ENCODE data around the gene LRRC4. TPM values are rescaled to one million over a fixed set of nuclear protein-coding genes. Genes with fewer than 3 reads are reported as not detected.

LRRC4 gene
- total RNA-seq, 1 experiment from 2014 or later, result not detected

- POLR2A ChIA-PET, result no interaction called here
- no peak overlapping the region for H3K4me3 Mint-ChIP-seq (ENCODE audit: unreplicated experiment)
- no peak for TF ChIP-seq CTCF (IDR thresholded peaks at IDR 0.05; ENCODE audit: unreplicated experiment)
- no TSS peak for BruUV-seq (replicated peaks)
- no peak overlapping the region for H3K27ac Mint-ChIP-seq (ENCODE audit: low read depth, unreplicated experiment)
- H3K4me1 Mint-ChIP-seq (ENCODE audit: insufficient read depth, unreplicated experiment), result peaks cover 18% of the 10 kb centered on the region
- no peaks in the 10 kb centered on the region for H3K9me3 Mint-ChIP-seq (ENCODE audit: unreplicated experiment)
- no peaks in the 10 kb centered on the region for H3K27me3 Mint-ChIP-seq (ENCODE audit: insufficient read depth, unreplicated experiment)
- CTCF ChIA-PET, result interaction anchor here (1.1 kb wide), 1 partner anchor 107 kb away, joined by 3 read pairs; no protein-coding TSS in a partner anchor
- no peak for DNase-seq (ENCODE audit: unreplicated experiment)
- H3K36me3 Mint-ChIP-seq (ENCODE audit: insufficient read depth, unreplicated experiment), result peaks cover 37% of the 10 kb centered on the region
- intact Hi-C loops (cut with micrococcal nuclease), result no loop called here
Observed at GRCh38 chr7:128029405-128029995, 1.7 kb downstream of the LRRC4 start.

GRCh38 chr7:128027485-128027980, 3.7 kb downstream of the LRRC4 start:
- H3K4me1 Mint-ChIP-seq (ENCODE audit: insufficient read depth, unreplicated experiment), result peaks cover 31% of the 10 kb centered on the region

GRCh38 chr7:128026551-128026950, 4.7 kb downstream of the LRRC4 start:
- no peaks in the 10 kb centered on the region for H3K27me3 Mint-ChIP-seq (ENCODE audit: insufficient read depth, unreplicated experiment)

More at GRCh38 chr7:128027485-128027980, 3.7 kb downstream of the LRRC4 start:
- H3K27ac Mint-ChIP-seq (ENCODE audit: low read depth, unreplicated experiment), result peak overlapping the region; percentile 46
- intact Hi-C loops (cut with micrococcal nuclease), result no loop called here
- H3K27me3 Mint-ChIP-seq (ENCODE audit: insufficient read depth, unreplicated experiment), result no peaks in the 10 kb centered on the region
- no peak overlapping the region for H3K4me3 Mint-ChIP-seq (ENCODE audit: unreplicated experiment)
- peaks cover 35% of the 10 kb centered on the region for H3K36me3 Mint-ChIP-seq (ENCODE audit: insufficient read depth, unreplicated experiment)
- no peaks in the 10 kb centered on the region for H3K9me3 Mint-ChIP-seq (ENCODE audit: unreplicated experiment)
- POLR2A ChIA-PET, result no interaction called here
- CTCF ChIA-PET, result interaction anchor here (0.6 to 3.6 kb wide), 4 partner anchors 182 to 1331 kb away, joined by 3 to 14 read pairs (median 7); no protein-coding TSS in a partner anchor
- DNase-seq (ENCODE audit: unreplicated experiment), result no peak
- no peak for TF ChIP-seq CTCF (IDR thresholded peaks at IDR 0.05; ENCODE audit: unreplicated experiment)
- BruUV-seq (replicated peaks), result no TSS peak

More at GRCh38 chr7:128026551-128026950, 4.7 kb downstream of the LRRC4 start:
- DNase-seq (ENCODE audit: unreplicated experiment), result no peak
- Mint-ChIP-seq H3K9me3 (ENCODE audit: unreplicated experiment) (no peaks in the 10 kb centered on the region), H3K4me3 (ENCODE audit: unreplicated experiment) (no peak overlapping the region), H3K36me3 (ENCODE audit: insufficient read depth, unreplicated experiment) (peaks cover 39% of the 10 kb centered on the region), H3K4me1 (ENCODE audit: insufficient read depth, unreplicated experiment) (peaks cover 39% of the 10 kb centered on the region), H3K27ac (ENCODE audit: low read depth, unreplicated experiment) (no peak overlapping the region)
- no TSS peak for BruUV-seq (replicated peaks)
- no peak for TF ChIP-seq CTCF (IDR thresholded peaks at IDR 0.05; ENCODE audit: unreplicated experiment)
- ChIA-PET CTCF (interaction anchor here (0.6 to 3.6 kb wide), 4 partner anchors 8 to 318 kb away, joined by 3 to 14 read pairs (median 9); no protein-coding TSS in a partner anchor), POLR2A (no interaction called here)
- intact Hi-C loops (cut with micrococcal nuclease), result no loop called here
